Measurements from ENCODE around the gene FAM184A. TPM values are rescaled to one million over a fixed set of nuclear protein-coding genes. Genes with fewer than 3 reads are reported as not detected.

Gene FAM184A
- polyA plus RNA-seq, 1 donor (not counting 4 experiments of a cell fraction or from before 2014, with no cell fraction given): 0.20 TPM

DNA sequence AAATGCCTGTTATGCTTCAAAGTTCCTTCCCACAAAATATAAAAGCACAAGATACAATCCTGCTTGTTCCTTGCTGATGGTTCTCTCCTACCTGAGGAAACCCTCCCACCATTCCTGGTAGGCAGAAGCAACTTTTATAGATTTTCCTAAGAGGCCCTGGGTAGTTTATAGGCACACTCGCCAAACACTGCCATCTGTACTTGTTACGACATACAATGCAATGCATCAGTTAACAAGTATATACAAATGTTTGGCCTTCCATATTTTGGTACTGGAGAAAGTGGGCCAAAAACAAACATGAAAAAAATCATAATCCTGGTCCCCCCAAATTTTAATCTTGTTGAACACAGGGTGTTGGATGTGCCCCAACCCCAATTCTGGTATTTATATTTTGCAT lies 160.1 kb downstream of the FAM184A start:
- no peaks in the 10 kb centered on the region for H3K79me2 ChIP-seq (ENCODE audit: control insufficient read depth, insufficient read depth, low read length)
- dilution Hi-C loops (cut with MboI; ENCODE audit: extremely low pct_ligation_motif_present, low sequenced_read_pairs): no loop called here
- no peaks in the 10 kb centered on the region for H4K20me1 ChIP-seq (ENCODE audit: control insufficient read depth, extremely low read depth, insufficient read depth, low read length)
- H2AFZ ChIP-seq (ENCODE audit: control insufficient read depth, low read length): no peak overlapping the region
- H3K27me3 ChIP-seq (ENCODE audit: control insufficient read depth, extremely low read depth, insufficient read depth, low read length): no peaks in the 10 kb centered on the region
- no peaks in the 10 kb centered on the region for H3K9me1 ChIP-seq (ENCODE audit: control insufficient read depth, extremely low read depth, insufficient read depth, low read length)
- H3K4me2 ChIP-seq (ENCODE audit: control insufficient read depth, extremely low read depth, insufficient read depth, low read depth, low read length): no peak overlapping the region
- FAIRE-seq (no peak), DNase-seq (ENCODE audit: low read depth, low spot score) (no peak)
- H3K27ac ChIP-seq (ENCODE audit: control insufficient read depth, insufficient read depth, low read length): no peak overlapping the region
- no peak for TF ChIP-seq EZH2 (IDR thresholded peaks at IDR 0.05; ENCODE audit: low read length)
- TF ChIP-seq, protein P1, sequence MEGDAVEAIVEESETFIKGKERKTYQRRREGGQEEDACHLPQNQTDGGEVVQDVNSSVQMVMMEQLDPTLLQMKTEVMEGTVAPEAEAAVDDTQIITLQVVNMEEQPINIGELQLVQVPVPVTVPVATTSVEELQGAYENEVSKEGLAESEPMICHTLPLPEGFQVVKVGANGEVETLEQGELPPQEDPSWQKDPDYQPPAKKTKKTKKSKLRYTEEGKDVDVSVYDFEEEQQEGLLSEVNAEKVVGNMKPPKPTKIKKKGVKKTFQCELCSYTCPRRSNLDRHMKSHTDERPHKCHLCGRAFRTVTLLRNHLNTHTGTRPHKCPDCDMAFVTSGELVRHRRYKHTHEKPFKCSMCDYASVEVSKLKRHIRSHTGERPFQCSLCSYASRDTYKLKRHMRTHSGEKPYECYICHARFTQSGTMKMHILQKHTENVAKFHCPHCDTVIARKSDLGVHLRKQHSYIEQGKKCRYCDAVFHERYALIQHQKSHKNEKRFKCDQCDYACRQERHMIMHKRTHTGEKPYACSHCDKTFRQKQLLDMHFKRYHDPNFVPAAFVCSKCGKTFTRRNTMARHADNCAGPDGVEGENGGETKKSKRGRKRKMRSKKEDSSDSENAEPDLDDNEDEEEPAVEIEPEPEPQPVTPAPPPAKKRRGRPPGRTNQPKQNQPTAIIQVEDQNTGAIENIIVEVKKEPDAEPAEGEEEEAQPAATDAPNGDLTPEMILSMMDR (optimal IDR thresholded peaks at IDR 0.05 in 1 of 3, IDR thresholded peaks at IDR 0.05 in 1 of 3, conservative IDR thresholded peaks at IDR 0.05 in 1 of 3; ENCODE audit: extremely low read depth in 1 of 3, insufficient read depth in 2 of 3, low read length in 3 of 3): no peak
- no peaks in the 10 kb centered on the region for H3K4me1 ChIP-seq (ENCODE audit: control insufficient read depth, extremely low read depth, insufficient read depth, low read length)
- peaks cover 7 to 18% of the 10 kb centered on the region in 2 experiments for H3K36me3 ChIP-seq (ENCODE audit: control insufficient read depth in 2 of 2, extremely low read depth in 1 of 2, insufficient read depth in 2 of 2, low read length in 2 of 2)
- H3K9me3 ChIP-seq (ENCODE audit: control insufficient read depth, low read depth, low read length): no peaks in the 10 kb centered on the region
- H3K9ac ChIP-seq (ENCODE audit: control insufficient read depth, extremely low read depth, insufficient read depth, low read length): no peak overlapping the region
- H3K4me3 ChIP-seq (ENCODE audit: control insufficient read depth in 2 of 3, extremely low read depth in 1 of 3, insufficient read depth in 2 of 3, low read depth in 1 of 3, low read length in 3 of 3): no peak overlapping the region

DNA sequence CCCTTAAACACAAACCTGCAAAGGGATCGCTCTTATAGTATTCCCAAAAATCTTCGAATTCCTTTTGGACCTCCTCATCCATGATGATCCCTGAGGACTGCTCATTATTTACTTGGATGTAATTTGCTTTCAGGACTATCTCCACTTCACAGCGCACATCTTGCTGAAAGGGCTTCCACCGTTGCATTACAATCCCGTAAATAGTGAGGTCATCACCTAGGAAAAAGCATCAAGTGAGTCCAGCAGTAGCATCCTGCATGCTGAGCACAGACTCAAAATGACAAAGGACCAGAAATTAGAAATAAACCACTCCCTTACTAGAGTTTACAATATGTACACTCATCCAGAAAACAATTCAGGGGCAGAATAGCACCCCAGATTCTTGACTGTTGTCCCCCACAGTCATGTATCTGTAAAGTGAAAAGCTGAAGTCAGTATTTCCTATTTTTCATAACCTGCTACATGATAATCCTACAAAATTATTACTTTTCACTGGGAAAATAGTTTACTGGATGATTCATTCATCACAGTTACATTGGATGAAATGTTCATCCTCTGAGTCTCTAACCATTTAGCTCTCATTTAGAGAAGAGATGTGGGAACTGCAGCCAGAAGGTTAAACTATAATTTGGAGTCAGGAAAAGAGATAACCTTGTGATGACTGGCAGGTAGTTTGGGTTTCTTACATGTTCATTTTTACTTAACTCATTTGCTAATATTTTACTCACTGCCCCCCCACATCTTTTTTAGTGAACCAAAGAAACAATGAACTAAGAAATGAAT lies 160.7 kb downstream of the FAM184A start:
- no peak overlapping the region for H3K9ac ChIP-seq (ENCODE audit: control insufficient read depth, extremely low read depth, insufficient read depth, low read length)
- H3K4me1 ChIP-seq (ENCODE audit: control insufficient read depth, extremely low read depth, insufficient read depth, low read length): no peaks in the 10 kb centered on the region
- TF ChIP-seq, protein P1 (optimal IDR thresholded peaks at IDR 0.05 in 1 of 3, IDR thresholded peaks at IDR 0.05 in 1 of 3, conservative IDR thresholded peaks at IDR 0.05 in 1 of 3; ENCODE audit: extremely low read depth in 1 of 3, insufficient read depth in 2 of 3, low read length in 3 of 3): no peak
- TF ChIP-seq EZH2 (IDR thresholded peaks at IDR 0.05; ENCODE audit: low read length): no peak
- no peaks in the 10 kb centered on the region for H3K9me1 ChIP-seq (ENCODE audit: control insufficient read depth, extremely low read depth, insufficient read depth, low read length)
- H3K27me3 ChIP-seq (ENCODE audit: control insufficient read depth, extremely low read depth, insufficient read depth, low read length): no peaks in the 10 kb centered on the region
- H3K27ac ChIP-seq (ENCODE audit: control insufficient read depth, insufficient read depth, low read length): no peak overlapping the region
- no peaks in the 10 kb centered on the region for H3K9me3 ChIP-seq (ENCODE audit: control insufficient read depth, low read depth, low read length)
- no peak overlapping the region for H3K4me3 ChIP-seq (ENCODE audit: control insufficient read depth in 2 of 3, extremely low read depth in 1 of 3, insufficient read depth in 2 of 3, low read depth in 1 of 3, low read length in 3 of 3)
- H3K79me2 ChIP-seq (ENCODE audit: control insufficient read depth, insufficient read depth, low read length): no peaks in the 10 kb centered on the region
- DNase-seq (ENCODE audit: low read depth, low spot score) (no peak), FAIRE-seq (no peak)
- H2AFZ ChIP-seq (ENCODE audit: control insufficient read depth, low read length): no peak overlapping the region
- H3K4me2 ChIP-seq (ENCODE audit: control insufficient read depth, extremely low read depth, insufficient read depth, low read depth, low read length): no peak overlapping the region
- H3K36me3 ChIP-seq (ENCODE audit: control insufficient read depth in 2 of 2, extremely low read depth in 1 of 2, insufficient read depth in 2 of 2, low read length in 2 of 2): peaks cover 9 to 18% of the 10 kb centered on the region in 2 experiments
- H4K20me1 ChIP-seq (ENCODE audit: control insufficient read depth, extremely low read depth, insufficient read depth, low read length): no peaks in the 10 kb centered on the region
- dilution Hi-C loops (cut with MboI; ENCODE audit: extremely low pct_ligation_motif_present, low sequenced_read_pairs): no loop called here

Measured in keratinocyte (primary cell).